ENCODE measurements around the gene DPY19L1. TPM values are rescaled to one million over a fixed set of nuclear protein-coding genes. Genes with fewer than 3 reads are reported as not detected.

Gene DPY19L1
- total RNA-seq, 1 donor from 2014 or later = 190 TPM

GRCh38 chr7:35026150-35026549 lies 11.1 kb downstream of the DPY19L1 start:
- intact Hi-C loops (cut with DNase I) = no loop called here
- Histone ChIP-seq H3K27ac (no peak overlapping the region), H3K4me3 (no peak overlapping the region), H3K36me3 (no peaks in the 10 kb centered on the region), H3K9me3 (no peaks in the 10 kb centered on the region), H3K4me1 (peaks cover 0 to 3% of the 10 kb centered on the region in 2 donors), H3K27me3 (no peaks in the 10 kb centered on the region)
- no peak for DNase-seq (ENCODE audit: low spot score in 2 of 2)
- no peak for TF ChIP-seq CTCF (IDR thresholded peaks at IDR 0.05)

- Histone ChIP-seq H3K4me3 (no peak overlapping the region), H3K27me3 (no peaks in the 10 kb centered on the region), H3K36me3 (no peaks in the 10 kb centered on the region), H3K4me1 (peaks cover 0 to 3% of the 10 kb centered on the region in 2 donors), H3K27ac (no peak overlapping the region), H3K9me3 (no peaks in the 10 kb centered on the region)
- no peak for DNase-seq (ENCODE audit: low spot score in 2 of 2)
- TF ChIP-seq CTCF (IDR thresholded peaks at IDR 0.05) = no peak
- intact Hi-C loops (cut with DNase I) = no loop called here
Observed at GRCh38 chr7:35025369-35025870, 11.9 kb downstream of the DPY19L1 start.

DNA sequence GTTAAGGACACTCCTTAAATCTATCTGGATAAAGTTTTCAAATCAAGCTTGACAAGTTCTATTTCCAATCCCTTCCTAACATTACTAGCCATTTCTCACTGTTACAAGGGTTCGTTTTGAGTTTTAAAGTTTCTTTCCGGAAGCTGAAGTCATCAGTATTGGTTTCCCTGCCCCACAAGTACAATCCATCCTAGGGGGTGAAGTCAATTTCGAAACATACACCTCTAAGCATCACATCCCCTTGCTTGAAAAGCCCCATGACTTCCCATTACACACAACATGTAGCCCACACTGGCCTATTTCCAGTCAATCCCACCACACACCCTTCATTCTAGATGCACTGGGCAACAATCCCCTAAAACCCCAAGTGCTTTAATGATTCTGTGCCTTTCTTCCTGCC lies 13.0 kb downstream of the DPY19L1 start:
- no peaks in the 10 kb centered on the region for H3K36me3 ChIP-seq
- no peak for TF ChIP-seq CTCF (IDR thresholded peaks at IDR 0.05)
- no peak overlapping the region for H3K27ac ChIP-seq
- no peaks in the 10 kb centered on the region for H3K9me3 ChIP-seq
- DNase-seq (ENCODE audit: low spot score in 2 of 2) = no peak
- intact Hi-C loops (cut with DNase I) = no loop called here
- H3K27me3 ChIP-seq = no peaks in the 10 kb centered on the region
- H3K4me3 ChIP-seq = no peak overlapping the region
- peaks cover 0 to 3% of the 10 kb centered on the region in 2 donors for H3K4me1 ChIP-seq

- intact Hi-C loops (cut with DNase I) = no loop called here
- no peak overlapping the region for H3K27ac ChIP-seq
- H3K4me1 ChIP-seq = peaks cover 0 to 3% of the 10 kb centered on the region in 2 donors
- no peak for TF ChIP-seq CTCF (IDR thresholded peaks at IDR 0.05)
- no peak overlapping the region for H3K4me3 ChIP-seq
- H3K9me3 ChIP-seq = no peaks in the 10 kb centered on the region
- H3K27me3 ChIP-seq = no peaks in the 10 kb centered on the region
- no peak for DNase-seq (ENCODE audit: low spot score in 2 of 2)
- no peaks in the 10 kb centered on the region for H3K36me3 ChIP-seq
Observed at GRCh38 chr7:35022725-35023124, 14.6 kb downstream of the DPY19L1 start.

DNA sequence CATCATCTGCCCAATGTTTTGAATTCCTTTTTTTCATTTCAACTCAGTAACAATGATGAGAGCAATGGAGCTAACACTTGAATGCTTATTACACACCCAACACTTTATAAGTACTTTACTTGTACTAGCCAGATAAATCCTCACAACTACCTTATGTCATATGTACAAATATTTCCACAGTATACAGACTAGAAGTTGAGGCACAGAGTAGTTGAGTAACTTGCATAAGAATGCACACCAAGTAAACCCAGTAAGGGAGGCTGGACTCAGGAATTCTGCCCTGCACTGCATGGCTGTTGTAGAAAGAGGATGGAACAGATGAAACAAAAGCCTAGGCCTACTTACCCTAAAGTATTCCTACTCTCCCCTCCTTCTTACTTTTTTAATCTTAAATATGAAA lies 15.8 kb downstream of the DPY19L1 start:
- Histone ChIP-seq H3K9me3 (no peaks in the 10 kb centered on the region), H3K36me3 (no peaks in the 10 kb centered on the region), H3K27me3 (no peaks in the 10 kb centered on the region), H3K4me3 (no peak overlapping the region), H3K27ac (no peak overlapping the region), H3K4me1 (peaks cover 0 to 3% of the 10 kb centered on the region in 2 donors)
- no peak for DNase-seq (ENCODE audit: low spot score in 2 of 2)
- intact Hi-C loops (cut with DNase I) = no loop called here
- no peak for TF ChIP-seq CTCF (IDR thresholded peaks at IDR 0.05)

DNA sequence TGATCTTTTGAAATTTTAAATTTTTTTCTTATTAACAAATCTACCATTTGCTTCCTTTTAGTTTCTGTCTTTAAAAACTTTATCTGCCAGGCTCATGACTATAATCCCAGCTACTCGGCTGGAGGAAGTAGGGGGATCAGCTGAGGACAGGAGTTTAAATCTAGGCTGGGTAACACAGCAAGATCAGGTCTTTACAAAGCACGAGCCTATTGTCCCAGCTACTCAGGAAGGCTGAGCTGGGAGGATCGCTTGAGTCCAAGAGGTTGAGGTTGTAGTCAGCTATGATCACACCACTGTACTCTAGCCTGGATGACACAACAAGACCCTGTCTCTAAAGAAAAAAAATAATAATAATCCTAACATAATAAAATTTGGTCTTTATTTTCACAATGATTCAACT lies 17.5 kb downstream of the DPY19L1 start:
- DNase-seq (ENCODE audit: low spot score in 2 of 2) = no peak
- intact Hi-C loops (cut with DNase I) = no loop called here
- no peaks in the 10 kb centered on the region for H3K36me3 ChIP-seq
- no peak overlapping the region for H3K27ac ChIP-seq
- H3K9me3 ChIP-seq = no peaks in the 10 kb centered on the region
- H3K4me3 ChIP-seq = no peak overlapping the region
- no peaks in the 10 kb centered on the region for H3K4me1 ChIP-seq
- no peaks in the 10 kb centered on the region for H3K27me3 ChIP-seq
- no peak for TF ChIP-seq CTCF (IDR thresholded peaks at IDR 0.05)
